Prostate gland (tissue), 2 donors: ENCODE measurements around the gene RAB3GAP2. TPM values are rescaled to one million over a fixed set of nuclear protein-coding genes. Genes with fewer than 3 reads are reported as not detected.
"Not testable (repeated sequence)": the region's sequence is repeated elsewhere in the genome, so short reads cannot be mapped to it uniquely, and the experiment has no call there.

Experiments used
- DNase-seq: peaks from one replicate; pipeline ENCODE4 v3.0.0-alpha.2; 2019; ENCODE audit warnings: low spot score
- H3K27ac ChIP-seq, 2 donors: fragments of 200-600 bp; sonication (generic); 2 replicates each; pipeline ENCODE4 v1.5.1; 2017 to 2019
- H3K27me3 ChIP-seq: fragments of 200-600 bp; sonication (generic); replicated peaks from 2 replicates; pipeline ENCODE4 v1.5.1; 2019; ENCODE audit not compliant: insufficient read depth
- H3K36me3 ChIP-seq, 2 donors: fragments of 200-600 bp; sonication (generic); 1 replicate in 1 of 2; 2 replicates in 1 of 2; pipeline versions ENCODE4 v1.5.1 to v1.8.1; 2017 to 2019
- H3K4me1 ChIP-seq: fragments of 200-600 bp; sonication (generic); replicated peaks from 2 replicates; pipeline ENCODE4 v1.5.1; 2019
- H3K4me3 ChIP-seq, 2 donors: fragments of 200-600 bp; sonication (generic); 2 replicates each; pipeline ENCODE4 v1.5.1; 2017 to 2019
- H3K9me3 ChIP-seq: fragments of 200-600 bp; sonication (generic); 2 replicates; pipeline ENCODE4 v1.5.1; 2017
- CTCF ChIP-seq, 4 experiments: fragments of 200-600 bp in 2 of 4; fragments of 450-650 bp in 2 of 4; sonication (generic) in 2 of 4; IDR thresholded peaks; 1 replicate in 3 of 4; 2 replicates in 1 of 4; pipeline ENCODE4 v1.5.1; 2016 to 2019; ENCODE audit warnings: antibody characterized with exemption in 4 of 4, mild to moderate bottlenecking in 2 of 4, moderate library complexity in 2 of 4
- POLR2A ChIP-seq: fragments of 450-650 bp; IDR thresholded peaks from one replicate; pipeline ENCODE4 v1.6.1; 2016; ENCODE audit warnings: antibody characterized with exemption, mild to moderate bottlenecking
- POLR2AphosphoS5 ChIP-seq: sonication (generic); formaldehyde crosslinking; IDR thresholded peaks from one replicate; pipeline ENCODE4 v1.6.1; 2017; ENCODE audit warnings: antibody characterized with exemption
- WGBS: methylation state at CpG from one replicate; pipeline ENCODE4 v1.1.5; 2018; 5-methylcytosine and 5-hydroxymethylcytosine counted together
- intact Hi-C: fragments of 100-400 bp; cut with DNase I; formaldehyde crosslinking; loops from one replicate; pipeline ENCODE4 v1.14.2; 2022
- total RNA-seq, 2 donors: library from RNA; depleted of rRNA; stranded (reverse); fragments of >200 nt; gene quantifications; one replicate each; pipeline ENCODE4 v1.1.0, GENCODE V29; 2016

The RAB3GAP2 gene
- total RNA-seq, 2 donors from 2014 or later: 17.6 to 20.7 TPM

DNA sequence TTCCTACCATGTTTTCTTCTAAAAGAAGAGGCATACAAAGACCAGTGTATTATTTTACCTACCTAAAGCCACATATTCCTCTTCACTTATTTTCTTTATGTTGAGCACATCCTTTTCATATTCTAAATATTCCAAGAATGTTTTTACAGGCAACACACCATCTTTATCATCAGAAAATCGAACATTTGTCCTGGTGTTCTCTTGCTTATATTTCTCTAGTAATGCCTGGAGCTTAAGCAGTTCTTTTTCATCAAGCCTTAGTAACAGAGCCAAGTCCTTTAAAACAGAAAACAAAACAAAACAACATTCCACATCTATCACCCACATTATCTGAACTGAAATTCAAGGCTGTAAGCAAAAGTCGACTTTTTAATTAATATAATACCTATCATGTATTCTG is 89.6 kb downstream of the RAB3GAP2 start:
- 57% methylated on average over 2 of the region's 2 CpGs for WGBS
- H3K27me3 ChIP-seq: no peaks in the 10 kb centered on the region
- TF ChIP-seq POLR2A (no peak), CTCF (IDR thresholded peaks at IDR 0.05) (no peak), POLR2AphosphoS5 (no peak)
- no peaks in the 10 kb centered on the region for H3K9me3 ChIP-seq
- no peak overlapping the region for H3K4me3 ChIP-seq
- H3K4me1 ChIP-seq: no peaks in the 10 kb centered on the region
- DNase-seq: no peak
- intact Hi-C loops: no loop called here
- no peaks in the 10 kb centered on the region for H3K36me3 ChIP-seq
- H3K27ac ChIP-seq: no peak overlapping the region

GRCh38 chr1:220182111-220182510 is 90.1 kb downstream of the RAB3GAP2 start:
- H3K36me3 ChIP-seq: no peaks in the 10 kb centered on the region
- H3K27me3 ChIP-seq: no peaks in the 10 kb centered on the region
- no peak for TF ChIP-seq CTCF (IDR thresholded peaks at IDR 0.05)
- no peak for TF ChIP-seq POLR2A
- no peak for TF ChIP-seq POLR2AphosphoS5
- no peak overlapping the region for H3K4me3 ChIP-seq
- no peaks in the 10 kb centered on the region for H3K9me3 ChIP-seq
- H3K4me1 ChIP-seq: no peaks in the 10 kb centered on the region
- intact Hi-C loops: no loop called here
- no peak for DNase-seq
- no peak overlapping the region for H3K27ac ChIP-seq
- 74% methylated on average over 1 of the region's 1 CpG for WGBS

GRCh38 chr1:220176540-220176939 is 95.7 kb downstream of the RAB3GAP2 start:
- H3K4me1 ChIP-seq: no peaks in the 10 kb centered on the region
- no peak for TF ChIP-seq POLR2A
- no peak for TF ChIP-seq CTCF (IDR thresholded peaks at IDR 0.05)
- TF ChIP-seq POLR2AphosphoS5: no peak
- DNase-seq: no peak
- no peaks in the 10 kb centered on the region for H3K27me3 ChIP-seq
- intact Hi-C loops: no loop called here
- 100% methylated on average over 1 of the region's 1 CpG for WGBS
- no peak overlapping the region for H3K27ac ChIP-seq
- no peak overlapping the region for H3K4me3 ChIP-seq
- H3K9me3 ChIP-seq: no peaks in the 10 kb centered on the region
- no peaks in the 10 kb centered on the region for H3K36me3 ChIP-seq

GRCh38 chr1:220170836-220171526 is 101.3 kb downstream of the RAB3GAP2 start:
- Histone ChIP-seq H3K36me3 (no peaks in the 10 kb centered on the region), H3K4me3 (no peak overlapping the region), H3K9me3 (no peaks in the 10 kb centered on the region), H3K4me1 (no peaks in the 10 kb centered on the region), H3K27me3 (no peaks in the 10 kb centered on the region), H3K27ac (no peak overlapping the region)
- no peak for DNase-seq
- 83% methylated on average over 1 of the region's 1 CpG for WGBS
- TF ChIP-seq POLR2A: no peak
- TF ChIP-seq CTCF (IDR thresholded peaks at IDR 0.05): no peak
- TF ChIP-seq POLR2AphosphoS5: no peak
- intact Hi-C loops: no loop called here

DNA sequence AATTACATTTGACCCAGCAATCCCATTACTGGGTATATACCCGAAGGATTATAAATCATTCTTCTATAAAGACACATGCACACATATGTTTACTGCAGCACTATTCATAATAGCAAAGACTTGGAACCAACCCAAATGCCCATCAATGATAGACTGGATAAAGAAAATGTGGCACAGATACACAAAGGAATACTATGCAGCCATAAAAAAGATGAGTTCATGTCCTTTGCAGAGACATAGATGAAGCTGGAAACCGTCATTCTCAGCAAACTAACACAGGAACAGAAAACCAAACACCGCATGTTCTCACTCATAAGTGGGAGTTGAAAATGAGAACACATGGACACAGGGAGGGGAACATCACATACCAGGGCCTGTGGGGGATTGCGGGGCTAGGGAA is 102.4 kb downstream of the RAB3GAP2 start:
- H3K9me3 ChIP-seq, H3K36me3 ChIP-seq, H3K4me3 ChIP-seq, intact Hi-C loops, H3K4me1 ChIP-seq, DNase-seq, H3K27ac ChIP-seq, H3K27me3 ChIP-seq: not testable (repeated sequence)
- 95% methylated on average over 4 of the region's 4 CpGs for WGBS
